NT2/D1 (cell line): Measurements from ENCODE around the gene P3H3.

Source experiments
- DNase-seq: peaks from one replicate; pipeline ENCODE4 v3.0.0-alpha.2; 2011; ENCODE audit warnings: low read depth, low spot score
- H3K27me3 ChIP-seq: 2 replicates; pipeline ENCODE4 v1.6.0; 2011; ENCODE audit warnings: mild to moderate bottlenecking; ENCODE audit not compliant: insufficient read length, insufficient read depth
- H3K36me3 ChIP-seq: 2 replicates; pipeline ENCODE4 v1.6.1; 2011; ENCODE audit warnings: mild to moderate bottlenecking, low read length, mixed read lengths; ENCODE audit not compliant: insufficient read depth, insufficient read length
- H3K4me1 ChIP-seq: 2 replicates; pipeline ENCODE4 v1.5.1; 2011; ENCODE audit not compliant: insufficient read depth, insufficient read length
- H3K4me3 ChIP-seq: 2 replicates; pipeline ENCODE4 v1.5.1; 2011; ENCODE audit warnings: low read depth; ENCODE audit not compliant: insufficient read length
- H3K9ac ChIP-seq: 2 replicates; pipeline ENCODE4 v1.6.0; 2011; ENCODE audit warnings: low read depth; ENCODE audit not compliant: insufficient read length
- H3K9me3 ChIP-seq: 2 replicates; pipeline ENCODE4 v1.5.1; 2011; ENCODE audit warnings: mild to moderate bottlenecking, low read length; ENCODE audit not compliant: insufficient read depth
- SUZ12 ChIP-seq: IDR thresholded peaks from 2 replicates; pipeline ENCODE4 v1.6.1; 2011; ENCODE audit not compliant: insufficient read length, insufficient read depth; ENCODE audit errors: extremely low read depth
- YY1 ChIP-seq: IDR thresholded peaks from 2 replicates; pipeline ENCODE4 v1.6.1; 2011; ENCODE audit not compliant: insufficient read length, insufficient read depth
- ZNF274 ChIP-seq: IDR thresholded peaks from 2 replicates; pipeline ENCODE4 v1.6.1; 2011; ENCODE audit warnings: mild to moderate bottlenecking, low read depth, low read length

Gene P3H3

DNA sequence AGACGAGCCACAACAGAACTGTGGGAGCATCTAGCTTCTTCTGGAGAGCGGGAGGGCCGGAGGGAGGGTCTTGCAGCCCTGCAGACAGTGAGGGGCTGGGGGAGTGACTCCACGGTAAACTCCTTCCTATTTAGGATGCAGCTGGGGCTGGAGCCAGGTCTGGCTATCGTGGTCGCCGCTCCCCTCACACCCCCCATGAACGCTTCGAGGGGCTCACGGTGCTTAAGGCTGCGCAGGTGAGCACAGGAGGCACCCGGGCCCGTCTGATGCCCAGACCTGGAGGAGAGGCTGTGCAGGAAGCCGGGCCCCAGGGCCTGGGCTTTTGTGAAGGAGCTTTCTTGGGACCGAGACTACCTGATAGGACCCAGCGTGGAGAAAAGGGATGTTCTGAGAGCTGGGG lies 8.6 kb downstream of the P3H3 start:
- TF ChIP-seq YY1 (no peak), SUZ12 (no peak), ZNF274 (no peak)
- Histone ChIP-seq H3K9me3 (no peaks in the 10 kb centered on the region), H3K36me3 (peaks cover 90% of the 10 kb centered on the region), H3K27me3 (no peaks in the 10 kb centered on the region), H3K9ac (no peak overlapping the region), H3K4me3 (no peak overlapping the region), H3K4me1 (peaks cover 12% of the 10 kb centered on the region)
- no peak for DNase-seq

DNA sequence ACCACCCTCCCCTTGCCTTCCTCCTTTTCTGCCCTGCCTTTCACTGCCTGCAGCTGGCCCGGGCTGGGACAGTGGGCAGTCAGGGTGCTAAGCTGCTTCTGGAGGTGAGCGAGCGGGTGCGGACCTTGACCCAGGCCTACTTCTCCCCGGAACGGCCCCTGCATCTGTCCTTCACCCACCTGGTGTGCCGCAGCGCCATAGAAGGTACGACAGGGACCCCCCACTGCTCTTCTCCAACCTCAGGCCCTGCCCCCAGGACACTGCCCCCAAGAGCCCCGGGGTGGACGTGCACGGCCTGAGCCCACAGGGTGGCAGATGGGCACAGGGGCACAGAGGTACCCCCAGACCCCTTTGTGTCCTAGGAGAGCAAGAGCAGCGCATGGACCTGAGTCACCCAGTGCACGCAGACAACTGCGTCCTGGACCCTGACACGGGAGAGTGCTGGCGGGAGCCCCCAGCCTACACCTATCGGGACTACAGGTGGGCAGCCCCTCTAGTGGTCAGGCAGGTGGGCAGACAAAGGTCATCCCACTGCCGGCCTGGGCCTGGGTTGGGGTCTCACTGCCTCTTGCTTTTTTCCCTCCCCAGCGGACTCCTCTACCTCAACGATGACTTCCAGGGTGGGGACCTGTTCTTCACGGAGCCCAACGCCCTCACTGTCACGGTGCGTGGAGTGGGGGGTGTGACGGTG lies 9.3 kb downstream of the P3H3 start:
- no peak overlapping the region for H3K9ac ChIP-seq
- peaks cover 91% of the 10 kb centered on the region for H3K36me3 ChIP-seq
- DNase-seq: no peak
- H3K4me1 ChIP-seq: peaks cover 12% of the 10 kb centered on the region
- H3K4me3 ChIP-seq: no peak overlapping the region
- TF ChIP-seq SUZ12 (no peak), YY1 (no peak), ZNF274 (no peak)
- H3K27me3 ChIP-seq: no peaks in the 10 kb centered on the region
- H3K9me3 ChIP-seq: no peaks in the 10 kb centered on the region

DNA sequence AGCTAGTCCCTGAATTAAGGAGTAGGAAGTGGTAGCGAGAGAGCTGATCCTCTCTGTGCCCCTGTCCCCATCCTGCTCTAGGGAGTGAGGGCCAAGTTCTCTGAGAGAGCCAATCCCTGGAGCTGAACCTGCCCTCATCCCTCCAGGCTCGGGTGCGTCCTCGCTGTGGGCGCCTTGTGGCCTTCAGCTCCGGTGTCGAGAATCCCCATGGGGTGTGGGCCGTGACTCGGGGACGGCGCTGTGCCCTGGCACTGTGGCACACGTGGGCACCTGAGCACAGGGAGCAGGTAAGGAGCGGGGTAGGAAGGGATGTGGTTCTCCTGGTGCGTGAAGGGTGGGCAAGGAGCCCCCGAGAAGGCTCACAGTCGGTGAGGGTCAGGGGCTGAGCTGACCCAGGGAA lies 10.6 kb downstream of the P3H3 start:
- TF ChIP-seq YY1: no peak
- no peak for TF ChIP-seq ZNF274
- TF ChIP-seq SUZ12: no peak
- Histone ChIP-seq H3K27me3 (no peaks in the 10 kb centered on the region), H3K9ac (peak overlapping the region; percentile 18), H3K9me3 (no peaks in the 10 kb centered on the region), H3K4me1 (peaks cover 19% of the 10 kb centered on the region), H3K36me3 (peaks cover 95% of the 10 kb centered on the region), H3K4me3 (no peak overlapping the region)
- DNase-seq: no peak

DNA sequence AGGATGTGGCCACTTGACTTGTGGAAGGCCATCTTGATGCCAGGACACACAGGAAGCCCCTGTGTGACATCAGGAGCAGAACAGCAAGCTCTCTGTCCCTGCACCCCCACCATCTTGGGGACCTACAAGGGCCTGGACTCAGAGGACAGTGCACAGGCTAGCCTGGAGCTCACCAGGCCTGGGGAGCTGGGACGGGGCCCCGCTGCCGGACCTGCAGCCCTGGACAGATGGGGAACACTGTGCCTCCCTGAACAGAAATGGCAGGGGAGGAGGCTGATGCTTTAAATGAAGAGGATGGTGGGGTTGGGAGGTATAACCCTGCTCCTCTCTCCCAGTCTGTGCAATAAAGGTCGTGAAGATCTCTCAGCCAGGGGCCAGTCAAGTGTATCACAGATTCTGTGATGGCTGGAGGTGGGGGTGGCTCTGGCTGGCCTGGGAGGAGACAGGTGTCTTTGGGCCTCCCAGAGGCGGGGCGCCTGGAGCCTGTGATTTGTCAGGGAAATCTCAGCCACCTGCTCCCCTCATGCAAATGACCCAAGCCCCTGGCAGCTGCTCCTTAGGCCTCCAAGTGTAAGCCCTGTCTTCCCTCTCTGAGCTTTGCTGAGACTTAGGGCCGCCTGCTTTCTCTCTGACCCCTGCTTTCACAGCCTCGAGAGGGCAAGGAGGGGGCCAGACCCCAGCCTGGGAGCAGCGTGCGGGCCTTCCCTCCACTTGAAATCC lies 11.4 kb downstream of the P3H3 start:
- H3K36me3 ChIP-seq: peaks cover 95% of the 10 kb centered on the region
- H3K9ac ChIP-seq: peak overlapping the region; percentile 8

DNA sequence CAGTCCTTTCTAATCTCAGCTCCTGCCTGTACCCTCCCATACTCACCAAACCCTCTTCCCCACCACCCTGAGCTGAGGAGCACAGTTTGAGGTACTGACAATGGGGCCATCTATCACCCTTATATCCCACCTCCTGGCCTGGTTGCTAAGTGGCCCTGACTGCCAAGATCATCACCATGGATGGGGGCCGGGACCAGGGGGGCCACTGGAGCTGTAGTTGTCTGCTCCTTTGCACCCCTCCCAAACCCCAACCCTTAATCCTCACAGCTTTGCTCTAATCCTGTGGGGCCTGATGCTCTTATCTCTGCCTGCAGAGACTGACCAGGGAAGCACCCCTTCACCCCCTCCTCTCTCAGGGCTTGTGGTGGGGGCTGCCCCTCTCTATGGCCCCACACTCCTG lies 12.1 kb downstream of the P3H3 start:
- H3K9me3 ChIP-seq: no peaks in the 10 kb centered on the region
- TF ChIP-seq SUZ12 (no peak), YY1 (no peak)
- no peak overlapping the region for H3K9ac ChIP-seq
- H3K27me3 ChIP-seq: no peaks in the 10 kb centered on the region
- H3K36me3 ChIP-seq: peaks cover 96% of the 10 kb centered on the region
- peaks cover 19% of the 10 kb centered on the region for H3K4me1 ChIP-seq
- H3K4me3 ChIP-seq: no peak overlapping the region
- no peak for DNase-seq

More for the DNA sequence above, 11.4 kb downstream of the P3H3 start:
- Histone ChIP-seq H3K4me3 (no peak overlapping the region), H3K9me3 (no peaks in the 10 kb centered on the region), H3K4me1 (peaks cover 19% of the 10 kb centered on the region), H3K27me3 (no peaks in the 10 kb centered on the region)
- TF ChIP-seq SUZ12 (no peak), YY1 (no peak), ZNF274 (no peak)
- DNase-seq: no peak

DNA sequence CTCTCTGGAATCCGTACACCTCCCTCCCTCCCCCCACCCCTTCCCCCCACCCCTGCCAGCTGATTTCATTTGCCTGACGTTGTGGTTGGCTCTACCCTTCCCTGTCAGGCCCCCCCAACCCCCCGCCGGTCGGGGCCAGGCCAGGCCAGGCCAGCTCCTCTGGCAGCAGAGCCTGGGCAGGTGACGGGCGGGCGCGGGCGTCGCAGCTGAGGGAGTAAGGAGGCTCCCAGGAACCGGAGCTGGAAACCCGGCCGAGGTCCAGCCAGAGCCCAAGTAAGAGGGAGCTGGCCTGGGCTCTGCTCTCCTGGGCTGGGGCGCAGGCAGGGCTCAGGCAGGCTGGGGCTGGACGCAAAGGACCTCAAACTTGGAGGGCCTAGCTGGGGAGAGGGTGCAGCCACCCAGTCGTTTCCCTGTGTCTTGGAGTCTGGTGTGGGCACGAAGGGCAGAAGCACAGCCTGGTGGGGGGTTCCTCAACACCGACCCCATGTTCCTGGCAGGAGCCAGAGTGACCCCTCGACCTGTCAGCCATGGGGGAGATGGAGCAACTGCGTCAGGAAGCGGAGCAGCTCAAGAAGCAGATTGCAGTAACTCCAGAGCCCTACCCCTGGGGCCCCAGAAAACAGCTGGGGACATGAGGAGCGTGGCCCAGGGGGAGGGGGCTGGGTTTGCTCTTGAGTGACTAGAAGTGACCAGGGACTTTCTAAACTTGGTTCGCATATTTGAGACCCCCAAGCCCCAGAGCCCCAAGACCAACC lies 12.7 kb downstream of the P3H3 start, which contains the start of gene GNB3:
Gene GNB3 (plus strand): TSS at position 165 of the 755 bp plus-strand sequence. CDS start 363 bp downstream, at position 528.
- Histone ChIP-seq H3K4me3 (no peak within 1 kb of the TSS), H3K9me3 (no peaks in the 10 kb centered on the region), H3K27me3 (no peaks in the 10 kb centered on the region), H3K36me3 (peaks cover 96% of the 10 kb centered on the region), H3K9ac (peak within 1 kb of the TSS; percentile 15), H3K4me1 (peaks cover 19% of the 10 kb centered on the region)
- no peak for TF ChIP-seq SUZ12
- TF ChIP-seq ZNF274: no peak
- no peak for TF ChIP-seq YY1
- no peak for DNase-seq

DNA sequence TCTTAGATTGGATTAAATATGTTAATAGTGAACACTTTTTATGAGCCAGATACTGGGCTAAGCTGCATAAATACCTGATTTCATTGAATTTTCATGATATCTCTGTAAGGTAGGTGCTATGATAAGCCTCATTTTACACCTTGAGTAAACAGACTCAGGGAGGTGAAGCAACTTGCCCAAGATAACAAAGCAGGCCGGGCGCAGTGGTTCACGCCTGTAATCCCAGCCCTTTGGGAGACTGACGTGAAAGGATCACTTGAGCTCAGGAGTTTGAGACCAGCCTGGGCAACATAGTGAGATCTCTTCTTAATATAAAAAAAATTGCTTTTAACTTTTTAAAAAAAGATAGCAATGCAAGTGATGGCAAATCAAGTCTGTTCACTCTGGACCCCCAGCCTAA lies 13.9 kb downstream of the P3H3 start:
- DNase-seq: no peak
- H3K4me3 ChIP-seq: no peak overlapping the region
- H3K36me3 ChIP-seq: peaks cover 96% of the 10 kb centered on the region
- no peaks in the 10 kb centered on the region for H3K27me3 ChIP-seq
- H3K4me1 ChIP-seq: peaks cover 19% of the 10 kb centered on the region
- no peak overlapping the region for H3K9ac ChIP-seq
- TF ChIP-seq ZNF274 (no peak), SUZ12 (no peak), YY1 (no peak)
- H3K9me3 ChIP-seq: no peaks in the 10 kb centered on the region
